RCC 7860 (cell line): ENCODE results near the gene MIER2.

Experiments used
- DNase-seq: peaks from one replicate; pipeline ENCODE4 v3.0.0-alpha.2; 2015; ENCODE audit warnings: low spot score
- FAIRE-seq: peaks from 2 replicates; lab custom pipeline; 2012; peaks lifted over from hg19 to GRCh38; lab: Jason Lieb, UNC

The MIER2 gene

DNA sequence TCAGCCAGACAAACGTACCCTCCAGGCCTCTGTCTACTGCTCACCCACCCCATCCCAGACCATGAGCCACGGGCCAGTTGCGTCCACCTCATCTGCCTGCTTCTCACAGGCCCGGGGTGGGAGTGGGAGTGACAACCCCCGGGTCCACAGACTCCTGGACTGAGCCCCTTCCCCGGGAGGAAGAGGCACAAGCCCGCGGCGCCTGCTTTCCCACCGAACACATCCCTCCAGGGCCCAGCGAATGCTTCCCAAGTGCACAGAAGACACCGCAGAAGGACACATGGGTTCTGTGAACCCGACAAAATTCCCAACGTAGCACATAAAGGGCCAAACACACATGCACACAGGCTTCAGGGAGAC is 35.4 kb downstream of the MIER2 start:
- DNase-seq (no peak), FAIRE-seq (no peak)

DNA sequence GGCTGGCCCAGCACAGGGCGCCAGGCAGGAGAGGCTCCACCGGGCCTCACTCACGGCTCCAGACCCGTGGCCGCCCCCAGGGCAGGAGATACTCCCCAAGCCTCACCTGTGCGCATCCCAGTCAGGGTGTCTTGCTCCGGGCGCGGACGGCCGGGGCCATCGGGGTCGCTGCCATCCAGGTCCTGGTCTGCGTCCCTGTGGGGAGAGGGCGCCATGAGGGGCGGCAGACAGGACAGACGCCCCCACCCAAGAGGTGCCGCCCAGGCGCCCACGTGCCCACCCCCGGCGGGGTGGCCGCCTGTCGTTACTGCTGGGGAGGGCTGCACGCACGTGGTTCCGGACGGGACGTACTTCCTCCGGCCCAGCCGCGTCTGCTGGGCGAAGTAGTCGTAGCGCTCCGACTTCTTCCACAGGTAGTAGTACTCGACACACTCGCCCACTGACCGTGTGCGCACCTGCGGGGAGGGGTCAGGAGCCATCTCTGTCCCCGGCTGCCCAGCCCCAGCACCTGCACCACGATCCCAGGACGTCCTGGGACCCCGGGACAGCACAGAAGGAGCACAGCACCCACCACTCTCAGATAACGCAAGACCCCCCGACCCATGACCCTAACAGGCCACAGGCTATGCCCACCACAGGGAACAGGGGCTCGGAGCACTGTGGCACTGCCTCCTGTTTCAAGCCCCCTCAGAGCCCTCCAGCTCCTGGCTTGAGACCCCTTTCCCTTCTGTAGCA is 36.0 kb downstream of the MIER2 start:
- no peak for FAIRE-seq
- DNase-seq: no peak

DNA sequence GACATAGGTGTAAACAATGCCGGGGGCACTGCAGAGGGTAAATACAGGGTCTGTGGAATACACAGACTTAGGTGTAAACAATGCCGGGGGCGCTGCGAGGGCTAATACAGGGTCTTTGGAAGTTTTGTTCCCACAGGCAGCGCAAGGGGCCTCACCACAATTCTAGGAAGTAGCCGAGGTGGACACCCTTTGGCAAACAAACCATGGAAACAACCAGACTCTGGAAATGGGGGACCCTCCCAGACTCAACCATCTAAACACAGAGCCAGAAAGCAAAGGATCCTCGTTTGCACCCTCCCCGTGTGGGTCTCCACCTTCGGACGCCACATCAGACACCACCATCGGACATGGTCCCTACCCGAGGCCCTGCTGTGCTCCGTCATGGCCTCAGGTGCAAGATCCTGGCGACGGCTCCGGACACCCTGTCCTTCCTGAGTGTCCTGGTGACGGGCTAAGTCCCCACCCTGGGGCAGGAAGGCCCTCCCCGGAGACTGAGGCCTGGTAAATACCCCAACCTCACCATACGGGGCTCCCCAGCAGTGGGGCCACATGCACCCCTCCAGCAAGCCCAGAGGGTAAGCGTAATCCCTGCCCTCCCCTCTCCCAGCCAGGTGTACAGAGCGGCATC is 36.7 kb downstream of the MIER2 start:
- DNase-seq (no peak), FAIRE-seq (no peak)

DNA sequence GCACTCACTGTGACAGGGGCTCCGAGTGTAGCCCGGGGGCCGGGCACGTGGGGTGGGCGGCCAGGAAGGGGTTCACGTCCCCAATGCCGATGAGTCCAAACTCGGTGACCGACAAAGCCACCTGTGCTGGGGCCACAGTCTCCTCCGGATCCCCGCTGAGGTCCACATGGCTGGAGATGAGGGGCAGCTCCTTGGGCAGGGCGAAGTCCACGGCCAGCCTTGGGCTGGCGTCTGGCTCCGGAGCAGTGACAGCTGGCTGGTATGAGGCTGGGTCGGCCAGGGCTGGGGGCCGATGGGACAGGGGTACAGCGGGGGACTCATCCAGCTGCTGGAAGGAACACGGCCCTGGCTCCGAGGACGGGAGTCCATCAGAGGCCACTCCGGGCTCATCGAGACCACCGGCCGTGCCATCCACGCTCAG is 37.5 kb downstream of the MIER2 start:
- no peak for FAIRE-seq
- DNase-seq: no peak

DNA sequence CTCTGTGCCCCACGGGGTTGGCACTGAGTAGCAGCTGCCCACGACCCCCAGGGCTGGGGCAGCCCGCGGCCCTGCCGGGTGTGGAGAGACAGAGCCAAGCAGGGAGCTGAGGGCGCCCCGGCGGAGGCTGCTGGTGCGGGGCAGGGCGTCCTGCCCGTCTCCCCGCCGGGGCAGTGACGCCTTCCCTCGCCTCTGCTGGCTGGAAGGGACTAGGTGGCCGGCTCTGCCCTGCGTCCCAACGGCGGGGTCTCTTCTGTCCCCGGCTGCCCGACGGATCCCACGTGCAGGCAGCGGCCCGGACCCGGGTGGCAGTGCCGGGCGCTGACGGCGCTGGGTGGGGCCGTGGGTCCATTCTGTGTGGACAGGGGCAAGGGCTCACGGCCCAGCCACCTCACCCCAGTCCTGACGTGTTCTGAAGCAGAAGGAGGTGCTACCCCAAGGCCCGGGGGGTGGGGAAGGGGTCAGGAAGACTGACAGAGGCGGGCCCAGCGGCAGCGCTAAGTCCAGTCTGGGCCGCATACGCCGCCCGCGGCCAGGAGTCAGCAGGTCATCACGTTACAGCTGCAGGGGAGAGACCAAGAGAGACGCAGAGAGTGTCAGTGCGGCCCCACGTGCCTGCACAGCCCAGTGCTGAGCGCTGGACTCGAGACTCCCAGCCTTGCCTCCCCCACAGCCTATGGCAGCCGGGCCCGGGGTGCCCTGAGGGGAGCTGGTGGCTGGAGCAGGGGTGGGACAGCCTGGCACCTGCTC is 38.3 kb downstream of the MIER2 start:
- FAIRE-seq (no peak), DNase-seq (no peak)

DNA sequence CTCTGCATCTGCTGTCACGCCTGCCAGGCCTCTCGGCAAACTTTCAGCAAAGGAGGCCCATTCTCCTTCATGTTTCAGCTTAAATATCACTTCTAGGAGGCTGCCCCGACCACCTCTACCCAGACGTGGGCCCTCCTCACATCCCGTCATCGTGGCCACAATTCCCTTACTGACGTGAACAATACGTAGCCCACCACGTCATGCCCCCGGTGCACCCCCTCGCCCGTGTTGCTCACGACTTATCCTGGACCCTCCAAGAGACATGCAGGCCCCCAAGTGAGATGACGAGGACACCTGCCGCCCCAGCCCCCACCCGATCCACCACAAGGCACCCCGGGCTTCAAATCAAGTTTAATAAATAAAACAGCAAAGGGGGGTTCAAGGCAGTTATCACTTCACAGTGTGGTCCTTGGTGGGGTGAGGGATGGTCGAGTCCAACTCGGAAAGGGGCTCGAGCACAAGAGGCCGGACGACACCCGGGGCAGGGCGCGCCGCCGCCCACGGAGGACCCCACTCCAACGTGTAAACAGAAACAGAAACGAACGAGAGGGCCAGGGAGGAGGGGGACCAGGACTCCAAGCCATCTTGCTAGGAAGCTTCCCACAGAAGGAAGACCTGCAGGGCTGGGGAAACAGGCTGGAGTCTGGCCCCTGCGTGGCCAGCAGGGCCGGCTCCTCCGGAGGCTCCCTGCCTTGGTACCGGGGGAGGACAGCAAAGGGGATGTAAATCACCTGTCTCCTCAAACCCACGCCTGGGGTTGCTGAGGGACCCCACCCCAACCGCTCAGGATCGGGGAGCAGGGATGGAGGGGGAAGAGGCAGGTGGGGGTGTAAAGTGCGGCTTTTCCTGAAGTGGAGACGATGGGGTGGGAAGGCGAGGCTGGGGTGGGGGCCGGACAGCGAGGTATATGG is 39.1 kb downstream of the MIER2 start:
- DNase-seq (no peak), FAIRE-seq (no peak)

DNA sequence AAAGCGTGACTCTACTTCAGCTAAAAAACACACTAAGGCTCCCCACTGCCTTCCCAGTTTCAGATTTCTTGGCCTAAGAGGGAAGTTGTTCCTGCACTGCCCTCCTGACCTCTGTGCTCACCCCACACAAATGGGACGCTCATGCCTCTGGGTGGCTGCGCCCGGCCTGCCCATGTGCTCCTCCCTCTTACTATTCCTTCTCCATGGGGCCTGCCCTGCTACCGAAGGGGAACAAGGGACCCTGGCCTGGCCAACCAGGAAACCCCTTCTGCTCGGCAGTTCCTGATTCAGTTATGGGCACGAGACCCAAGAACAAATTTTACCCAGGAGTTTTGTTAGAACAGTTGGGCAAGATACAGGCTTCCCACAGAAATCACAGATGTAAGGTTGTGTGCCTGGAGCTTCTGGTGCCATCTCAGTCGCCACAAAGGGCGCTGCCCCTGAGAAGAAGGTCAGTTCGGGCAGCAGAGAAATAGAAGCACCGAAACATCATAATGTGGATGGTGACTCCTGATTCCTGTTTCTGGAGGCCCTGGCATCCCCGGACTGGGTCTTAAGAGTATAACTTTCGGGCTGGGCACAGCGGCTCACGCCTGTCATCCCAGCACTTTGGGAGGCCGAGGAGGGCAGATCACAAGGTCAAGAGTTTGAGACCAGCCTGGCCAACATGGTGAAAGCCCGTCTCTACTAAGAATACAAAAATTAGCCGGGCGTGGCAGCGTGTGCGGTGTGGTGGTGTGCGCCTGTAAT is 47.9 kb downstream of the MIER2 start:
- DNase-seq (no peak), FAIRE-seq (no peak)

DNA sequence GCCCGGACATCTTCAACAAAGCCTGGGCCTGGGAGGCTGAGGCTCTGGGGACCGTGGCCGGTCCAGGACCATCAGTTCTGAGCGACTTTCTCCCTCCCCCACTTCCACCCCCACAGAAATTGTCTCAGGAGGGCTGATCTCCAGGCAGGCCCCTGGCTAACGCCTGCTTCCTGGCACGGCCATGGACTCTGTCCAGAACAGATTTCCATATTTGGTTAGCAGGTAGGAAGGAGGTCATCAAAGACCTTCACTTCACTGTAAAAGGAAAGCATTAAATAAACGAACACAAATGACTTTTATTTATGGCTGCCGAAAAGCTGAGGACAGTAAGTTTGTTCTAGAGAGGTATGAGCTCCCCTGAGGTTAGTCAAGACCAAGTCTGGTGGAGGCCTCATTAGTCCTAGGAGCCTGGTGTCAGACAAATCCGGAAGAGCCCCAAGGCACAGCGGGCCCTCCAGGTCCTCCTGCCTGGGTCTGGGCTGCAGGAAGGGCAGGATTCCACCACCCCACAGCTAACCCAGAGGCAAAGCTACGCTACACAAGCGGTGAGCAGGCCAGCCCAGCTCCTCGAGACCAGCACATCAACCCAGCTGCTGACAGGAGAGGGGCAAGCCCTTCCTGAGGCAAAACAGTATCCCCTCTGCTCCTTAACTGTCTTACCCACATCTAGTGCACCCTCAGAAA is 48.8 kb downstream of the MIER2 start:
- DNase-seq (no peak), FAIRE-seq (no peak)

DNA sequence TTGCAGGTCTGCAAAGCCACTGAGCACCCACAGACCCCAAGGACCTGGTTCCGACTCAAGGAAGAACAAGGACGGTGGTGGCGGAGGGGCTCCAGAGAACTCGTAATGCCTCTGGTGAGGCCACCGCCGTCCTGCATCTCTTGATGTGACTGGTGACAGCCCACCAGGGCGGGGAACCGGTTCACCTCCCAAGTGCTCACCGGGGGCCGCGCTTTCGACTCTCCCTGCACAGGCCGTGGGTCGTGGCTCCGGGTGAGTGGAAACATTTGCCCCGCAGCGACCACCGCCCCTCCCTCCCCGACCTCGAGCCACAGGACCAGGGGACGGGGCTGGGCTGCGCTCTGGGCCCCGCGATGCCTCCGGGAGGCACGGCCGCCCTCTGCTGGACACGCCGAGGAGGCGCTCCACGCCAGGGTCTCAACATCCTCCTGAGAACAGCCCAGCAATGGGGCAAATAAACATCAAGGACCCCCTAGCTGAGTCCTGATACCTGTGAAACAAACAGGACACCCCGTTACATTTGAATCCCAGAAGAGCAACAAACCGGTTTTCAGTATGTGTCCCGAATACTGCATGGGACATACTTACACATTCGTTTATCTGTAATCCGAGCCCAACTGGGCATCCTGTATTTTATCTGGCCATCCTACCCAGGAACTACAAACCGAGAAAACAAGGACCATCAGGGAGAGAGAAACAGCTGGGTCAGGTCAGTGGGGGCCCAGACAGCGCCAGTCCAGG is 49.5 kb downstream of the MIER2 start:
- DNase-seq (no peak), FAIRE-seq (no peak)

DNA sequence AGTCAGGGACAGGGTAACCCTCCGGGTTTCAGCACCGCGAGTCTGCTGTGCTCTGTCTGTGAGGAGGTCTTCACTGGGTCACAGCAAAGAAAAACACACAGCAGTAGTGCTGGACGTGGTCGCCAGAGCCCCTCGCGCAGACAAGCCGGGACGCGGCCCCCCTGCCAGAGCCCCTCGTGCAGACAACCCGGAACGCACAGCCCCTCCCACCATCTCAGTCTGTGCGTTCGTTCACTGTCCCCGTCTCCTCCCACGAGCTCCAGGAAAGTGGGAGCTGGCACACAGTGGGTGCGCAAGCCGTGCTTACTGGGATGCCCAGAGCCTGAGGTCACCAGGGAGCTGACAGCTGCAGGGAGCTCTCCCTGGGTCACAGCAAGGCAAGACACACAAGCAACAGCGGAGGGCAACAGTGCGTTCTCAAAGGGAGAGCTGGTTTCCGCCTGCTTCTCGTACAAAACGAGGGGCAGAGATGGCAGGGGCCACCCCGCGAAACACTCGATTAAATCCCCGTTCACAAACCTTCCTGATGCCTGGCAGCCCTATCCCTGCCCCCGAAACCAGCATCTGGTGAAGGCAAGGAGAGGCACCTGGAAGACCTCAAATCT is 50.2 kb downstream of the MIER2 start:
- DNase-seq (no peak), FAIRE-seq (no peak)

DNA sequence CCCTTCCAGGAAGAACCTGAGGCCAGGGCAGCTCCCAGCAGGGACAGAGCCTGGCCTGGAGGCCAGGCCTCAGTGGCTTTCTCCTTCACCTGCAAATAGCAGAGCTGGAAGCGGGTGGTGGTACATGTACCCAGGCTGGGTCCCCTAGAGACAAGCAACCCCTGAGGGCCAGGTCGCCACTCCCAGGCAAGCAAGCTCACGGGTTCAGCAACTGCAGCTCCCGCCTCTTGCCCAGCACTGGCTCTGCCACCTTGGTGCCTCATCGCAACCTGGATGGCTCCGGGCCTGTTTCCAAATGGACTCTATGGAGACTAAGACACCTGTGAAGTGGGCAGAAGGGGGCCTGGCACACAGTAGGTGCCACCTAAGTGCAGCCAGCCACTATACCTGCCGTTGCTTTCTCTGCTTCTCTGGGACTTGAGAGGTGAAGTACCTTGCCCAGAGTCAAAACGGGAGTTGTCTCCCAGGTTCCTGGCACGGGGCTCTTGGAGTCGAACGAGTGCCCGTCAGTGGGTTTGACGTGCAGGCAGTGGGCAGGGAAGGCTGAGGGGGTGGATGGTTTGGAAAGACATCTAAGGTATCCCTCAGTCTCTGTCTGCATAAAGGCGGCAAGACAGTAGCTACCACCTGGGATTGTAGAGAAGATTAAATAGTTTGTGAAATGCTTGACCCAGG is 51.0 kb downstream of the MIER2 start:
- DNase-seq (no peak), FAIRE-seq (no peak)

DNA sequence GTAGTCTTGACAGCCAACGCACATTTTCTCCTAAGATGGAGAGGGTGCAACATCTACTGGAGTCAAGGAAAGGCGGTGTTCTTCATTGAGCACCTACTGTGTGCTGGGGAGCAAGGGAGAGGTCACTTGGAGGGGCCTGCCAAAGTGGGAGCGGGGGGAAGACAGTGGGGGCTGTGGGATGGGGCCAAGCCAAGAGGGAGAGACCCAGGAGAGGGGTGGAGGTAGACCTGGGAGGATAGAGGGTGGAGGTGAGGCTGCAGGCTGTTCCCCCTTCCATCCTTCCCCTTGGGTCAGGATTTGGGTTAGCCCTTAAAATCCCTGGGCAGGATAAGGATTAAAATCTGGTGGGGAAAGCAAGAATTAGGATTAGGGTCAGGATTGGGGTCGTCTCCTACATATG is 51.6 kb downstream of the MIER2 start:
- FAIRE-seq: no peak
- no peak for DNase-seq

DNA sequence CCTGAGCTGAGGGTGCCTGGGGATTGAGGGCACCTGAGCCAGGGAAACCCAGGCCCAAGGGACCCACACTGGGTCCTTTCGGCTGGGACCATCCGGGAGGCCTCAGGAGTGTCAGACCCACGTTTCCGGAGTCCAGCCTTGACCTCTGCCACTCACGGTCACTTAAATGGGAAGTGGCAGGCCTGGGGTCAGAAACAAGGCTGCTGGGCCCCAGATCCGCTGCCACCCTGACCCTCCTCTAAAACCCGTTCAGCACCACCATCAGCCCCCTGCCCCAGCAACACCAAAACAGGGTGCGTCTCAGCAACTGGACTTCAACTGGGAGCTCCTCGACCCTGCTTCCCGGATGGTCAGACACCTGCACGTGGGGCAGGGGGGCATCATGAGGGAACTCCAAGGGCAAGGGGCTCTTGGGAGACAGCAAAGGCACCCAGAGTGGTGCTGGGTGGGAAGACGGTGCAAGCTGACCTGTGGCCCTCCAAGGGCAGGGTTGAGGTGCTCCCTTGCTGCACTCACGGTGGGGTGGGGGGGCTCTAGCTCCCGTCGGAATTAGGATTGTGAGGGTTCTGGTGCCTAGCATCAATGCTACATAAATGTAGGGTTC is 52.2 kb downstream of the MIER2 start:
- DNase-seq: no peak
- FAIRE-seq: no peak

DNA sequence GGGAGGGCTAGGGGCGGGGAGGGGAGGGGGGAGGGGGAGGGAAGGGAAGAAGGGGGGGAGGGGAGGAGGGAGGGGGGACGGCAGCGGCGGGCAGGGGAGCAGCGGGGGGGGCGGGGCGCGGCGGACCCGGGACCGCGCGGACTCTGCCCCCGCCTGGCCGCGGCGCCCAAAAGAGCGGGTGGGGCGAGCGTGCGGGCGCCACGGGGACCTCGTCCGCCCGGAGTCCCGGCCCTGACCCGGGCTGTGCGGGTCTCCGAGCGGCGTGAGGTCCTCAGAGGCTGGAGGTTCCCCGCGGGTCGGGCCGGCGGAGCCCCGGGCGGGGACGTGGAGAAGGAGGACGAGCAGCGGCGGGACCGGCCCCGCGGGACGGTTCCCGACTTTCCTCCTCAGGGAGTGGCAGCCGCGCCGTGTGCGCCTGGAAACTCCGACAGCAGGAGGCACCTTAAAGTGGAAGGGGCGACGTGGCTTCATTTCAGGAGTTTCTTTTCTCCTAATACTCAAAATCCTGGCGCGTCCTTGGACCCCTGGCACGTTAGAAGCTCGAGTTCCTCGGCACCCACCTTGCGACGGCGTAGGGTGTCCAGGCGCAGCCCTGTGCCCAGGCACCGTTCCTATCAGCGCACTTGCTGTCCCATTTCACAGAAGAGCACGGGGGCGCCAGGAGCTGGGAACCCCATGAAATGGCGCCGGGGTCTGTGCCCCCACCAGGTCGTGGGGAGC is 52.9 kb downstream of the MIER2 start:
- FAIRE-seq (no peak), DNase-seq (no peak)

DNA sequence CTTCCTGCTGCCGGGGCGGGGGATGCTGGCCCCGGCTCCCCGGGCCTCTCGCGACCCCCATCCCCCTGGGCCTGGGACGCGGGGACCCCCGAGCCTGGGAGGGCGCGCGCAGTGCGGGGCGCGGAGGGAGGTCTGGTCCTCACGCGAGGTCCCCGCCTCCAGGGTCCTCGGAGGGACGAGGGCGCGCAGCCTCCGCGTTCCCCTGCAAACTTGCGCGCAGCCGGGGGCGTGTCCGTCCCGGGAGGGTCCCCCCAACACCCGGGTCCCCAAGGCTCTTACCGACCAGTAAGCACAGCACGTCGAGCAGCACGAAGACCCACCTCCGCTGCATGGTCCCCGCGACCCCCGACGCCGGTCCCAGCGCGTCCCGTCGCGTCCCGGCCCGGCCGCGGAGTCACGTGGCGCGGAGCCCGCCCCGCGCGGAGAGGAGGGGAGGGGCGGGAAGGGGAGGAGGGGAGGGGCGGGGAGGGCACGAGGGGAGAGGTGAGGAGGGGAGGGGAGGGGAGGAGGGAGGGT is 53.5 kb downstream of the MIER2 start, which contains the start of gene PLPP2:
PLPP2 (minus strand) TSS at position 398 of the 516 bp plus-strand sequence; CDS start at position 331, 67 bp downstream.
- FAIRE-seq: no peak
- DNase-seq: no peak

DNA sequence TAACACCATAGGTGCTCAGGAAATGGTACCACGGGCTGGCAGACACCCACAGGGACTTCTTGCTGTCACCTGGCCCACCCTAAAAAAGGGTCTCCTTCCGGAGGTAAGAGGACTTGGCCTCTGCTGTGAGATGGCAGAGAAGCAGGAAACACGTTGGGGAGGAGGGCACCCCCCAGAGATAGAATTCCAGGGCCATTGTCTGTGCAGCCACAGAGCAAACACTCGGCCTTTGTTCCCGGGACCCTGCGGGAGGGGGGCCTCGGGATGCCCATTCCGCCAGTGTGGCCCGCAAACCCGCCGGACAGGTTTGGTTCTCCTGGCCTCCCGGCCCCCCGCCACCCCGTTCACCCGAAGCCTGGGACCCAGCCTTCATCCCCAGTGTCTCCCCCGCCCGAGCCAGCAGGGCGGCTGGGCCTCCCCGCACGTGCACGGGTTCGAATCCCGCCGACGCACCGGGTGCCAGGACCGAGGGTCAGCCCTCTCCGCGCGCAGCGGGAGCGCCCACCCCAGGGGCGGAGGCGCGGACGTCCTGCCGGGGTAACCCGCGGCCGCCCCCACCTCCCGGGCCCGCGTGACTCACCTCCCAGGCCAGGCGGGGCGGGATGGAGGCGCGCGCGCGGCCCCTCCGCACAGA is 54.1 kb downstream of the MIER2 start:
- no peak for DNase-seq
- FAIRE-seq: no peak
